ENCODE measurements around the gene RHBDL1. TPM values are rescaled to one million over a fixed set of nuclear protein-coding genes. Genes with fewer than 3 reads are reported as not detected.

RHBDL1 gene
- total and polyA plus RNA-seq, 9 of the 15 experiments (the other 6 are each of a cell fraction or from before 2014, with no cell fraction given): 0.03 to 5.6 (median 1.3) TPM; not detected in 1

DNA sequence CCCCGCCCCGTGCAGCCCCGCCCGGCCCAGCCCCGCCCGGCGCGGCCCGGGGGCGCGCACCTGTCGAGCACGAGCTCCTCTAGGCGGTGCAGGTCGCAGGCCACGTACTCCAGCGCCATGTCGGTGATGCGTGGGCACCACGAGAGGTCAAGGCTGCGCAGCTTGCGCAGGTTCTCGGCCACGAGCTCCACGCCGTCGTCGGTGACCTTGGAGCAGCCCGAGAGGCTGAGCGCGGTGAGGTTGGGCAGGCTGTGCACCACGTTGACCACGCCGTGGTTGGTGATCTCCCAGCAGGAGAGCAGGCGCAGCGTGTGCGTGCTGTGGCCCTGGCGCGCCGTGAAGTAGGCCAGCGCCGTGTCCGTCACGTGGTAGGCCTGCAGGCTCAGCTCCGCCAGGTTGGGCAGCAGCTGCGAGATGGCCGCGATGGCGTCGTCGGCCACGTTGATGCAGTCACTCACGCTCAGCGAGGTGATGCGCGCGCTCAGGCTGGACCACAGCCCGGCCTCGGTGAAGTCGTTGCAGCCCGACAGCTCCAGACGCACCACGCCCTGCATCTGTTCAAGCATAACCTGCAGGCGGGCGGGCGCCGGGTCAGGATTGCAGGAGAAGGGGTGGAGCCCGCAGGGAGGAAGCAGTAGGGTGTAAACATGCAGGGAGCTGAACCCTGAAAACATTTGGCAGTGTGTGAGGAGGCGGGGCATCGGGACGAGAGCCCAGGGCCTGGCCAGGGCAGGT is 20.1 kb downstream of the RHBDL1 start (continued):
- TF ChIP-seq MAFK (IDR thresholded peaks at IDR 0.05; ENCODE audit: low read length): no peak
- TF ChIP-seq ZNF347 (CRISPR knock-in tag; IDR thresholded peaks at IDR 0.05; ENCODE audit: low read depth): no peak
- TF ChIP-seq, protein P1, sequence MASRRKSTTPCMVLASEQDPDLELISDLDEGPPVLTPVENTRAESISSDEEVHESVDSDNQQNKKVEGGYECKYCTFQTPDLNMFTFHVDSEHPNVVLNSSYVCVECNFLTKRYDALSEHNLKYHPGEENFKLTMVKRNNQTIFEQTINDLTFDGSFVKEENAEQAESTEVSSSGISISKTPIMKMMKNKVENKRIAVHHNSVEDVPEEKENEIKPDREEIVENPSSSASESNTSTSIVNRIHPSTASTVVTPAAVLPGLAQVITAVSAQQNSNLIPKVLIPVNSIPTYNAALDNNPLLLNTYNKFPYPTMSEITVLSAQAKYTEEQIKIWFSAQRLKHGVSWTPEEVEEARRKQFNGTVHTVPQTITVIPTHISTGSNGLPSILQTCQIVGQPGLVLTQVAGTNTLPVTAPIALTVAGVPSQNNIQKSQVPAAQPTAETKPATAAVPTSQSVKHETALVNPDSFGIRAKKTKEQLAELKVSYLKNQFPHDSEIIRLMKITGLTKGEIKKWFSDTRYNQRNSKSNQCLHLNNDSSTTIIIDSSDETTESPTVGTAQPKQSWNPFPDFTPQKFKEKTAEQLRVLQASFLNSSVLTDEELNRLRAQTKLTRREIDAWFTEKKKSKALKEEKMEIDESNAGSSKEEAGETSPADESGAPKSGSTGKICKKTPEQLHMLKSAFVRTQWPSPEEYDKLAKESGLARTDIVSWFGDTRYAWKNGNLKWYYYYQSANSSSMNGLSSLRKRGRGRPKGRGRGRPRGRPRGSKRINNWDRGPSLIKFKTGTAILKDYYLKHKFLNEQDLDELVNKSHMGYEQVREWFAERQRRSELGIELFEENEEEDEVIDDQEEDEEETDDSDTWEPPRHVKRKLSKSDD (conservative IDR thresholded peaks at IDR 0.05; ENCODE audit: low read length): no peak
- no peak for TF ChIP-seq SMARCA4 (IDR thresholded peaks at IDR 0.05)
- TF ChIP-seq SRSF9 (IDR thresholded peaks at IDR 0.05; ENCODE audit: borderline replicate concordance, low read depth, low read length): no peak
- TF ChIP-seq, protein P2, sequence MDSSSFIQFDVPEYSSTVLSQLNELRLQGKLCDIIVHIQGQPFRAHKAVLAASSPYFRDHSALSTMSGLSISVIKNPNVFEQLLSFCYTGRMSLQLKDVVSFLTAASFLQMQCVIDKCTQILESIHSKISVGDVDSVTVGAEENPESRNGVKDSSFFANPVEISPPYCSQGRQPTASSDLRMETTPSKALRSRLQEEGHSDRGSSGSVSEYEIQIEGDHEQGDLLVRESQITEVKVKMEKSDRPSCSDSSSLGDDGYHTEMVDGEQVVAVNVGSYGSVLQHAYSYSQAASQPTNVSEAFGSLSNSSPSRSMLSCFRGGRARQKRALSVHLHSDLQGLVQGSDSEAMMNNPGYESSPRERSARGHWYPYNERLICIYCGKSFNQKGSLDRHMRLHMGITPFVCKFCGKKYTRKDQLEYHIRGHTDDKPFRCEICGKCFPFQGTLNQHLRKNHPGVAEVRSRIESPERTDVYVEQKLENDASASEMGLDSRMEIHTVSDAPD (CRISPR knock-in tag; IDR thresholded peaks at IDR 0.05): no peak
- no peak for TF ChIP-seq RBM34 (IDR thresholded peaks at IDR 0.05; ENCODE audit: borderline replicate concordance, insufficient read depth, low read length)
- TF ChIP-seq, protein P3, sequence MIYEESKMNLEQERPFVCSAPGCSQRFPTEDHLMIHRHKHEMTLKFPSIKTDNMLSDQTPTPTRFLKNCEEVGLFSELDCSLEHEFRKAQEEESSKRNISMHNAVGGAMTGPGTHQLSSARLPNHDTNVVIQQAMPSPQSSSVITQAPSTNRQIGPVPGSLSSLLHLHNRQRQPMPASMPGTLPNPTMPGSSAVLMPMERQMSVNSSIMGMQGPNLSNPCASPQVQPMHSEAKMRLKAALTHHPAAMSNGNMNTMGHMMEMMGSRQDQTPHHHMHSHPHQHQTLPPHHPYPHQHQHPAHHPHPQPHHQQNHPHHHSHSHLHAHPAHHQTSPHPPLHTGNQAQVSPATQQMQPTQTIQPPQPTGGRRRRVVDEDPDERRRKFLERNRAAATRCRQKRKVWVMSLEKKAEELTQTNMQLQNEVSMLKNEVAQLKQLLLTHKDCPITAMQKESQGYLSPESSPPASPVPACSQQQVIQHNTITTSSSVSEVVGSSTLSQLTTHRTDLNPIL (CRISPR knock-in tag; IDR thresholded peaks at IDR 0.05): no peak
- TF ChIP-seq ETS2 (tag; IDR thresholded peaks at IDR 0.05; ENCODE audit: borderline replicate concordance, poor library complexity, severe bottlenecking): no peak
- TF ChIP-seq, protein P4, sequence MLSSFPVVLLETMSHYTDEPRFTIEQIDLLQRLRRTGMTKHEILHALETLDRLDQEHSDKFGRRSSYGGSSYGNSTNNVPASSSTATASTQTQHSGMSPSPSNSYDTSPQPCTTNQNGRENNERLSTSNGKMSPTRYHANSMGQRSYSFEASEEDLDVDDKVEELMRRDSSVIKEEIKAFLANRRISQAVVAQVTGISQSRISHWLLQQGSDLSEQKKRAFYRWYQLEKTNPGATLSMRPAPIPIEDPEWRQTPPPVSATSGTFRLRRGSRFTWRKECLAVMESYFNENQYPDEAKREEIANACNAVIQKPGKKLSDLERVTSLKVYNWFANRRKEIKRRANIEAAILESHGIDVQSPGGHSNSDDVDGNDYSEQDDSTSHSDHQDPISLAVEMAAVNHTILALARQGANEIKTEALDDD (IDR thresholded peaks at IDR 0.05): no peak
- TF ChIP-seq ZNF668 (CRISPR knock-in tag; IDR thresholded peaks at IDR 0.05): no peak
- TF ChIP-seq RBM25 (IDR thresholded peaks at IDR 0.05; ENCODE audit: low read depth, low read length, severe bottlenecking): no peak
- TF ChIP-seq, protein P5, sequence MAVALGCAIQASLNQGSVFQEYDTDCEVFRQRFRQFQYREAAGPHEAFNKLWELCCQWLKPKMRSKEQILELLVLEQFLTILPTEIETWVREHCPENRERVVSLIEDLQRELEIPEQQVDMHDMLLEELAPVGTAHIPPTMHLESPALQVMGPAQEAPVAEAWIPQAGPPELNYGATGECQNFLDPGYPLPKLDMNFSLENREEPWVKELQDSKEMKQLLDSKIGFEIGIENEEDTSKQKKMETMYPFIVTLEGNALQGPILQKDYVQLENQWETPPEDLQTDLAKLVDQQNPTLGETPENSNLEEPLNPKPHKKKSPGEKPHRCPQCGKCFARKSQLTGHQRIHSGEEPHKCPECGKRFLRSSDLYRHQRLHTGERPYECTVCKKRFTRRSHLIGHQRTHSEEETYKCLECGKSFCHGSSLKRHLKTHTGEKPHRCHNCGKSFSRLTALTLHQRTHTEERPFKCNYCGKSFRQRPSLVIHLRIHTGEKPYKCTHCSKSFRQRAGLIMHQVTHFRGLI (CRISPR knock-in tag; IDR thresholded peaks at IDR 0.05): no peak
- TF ChIP-seq, protein P6, sequence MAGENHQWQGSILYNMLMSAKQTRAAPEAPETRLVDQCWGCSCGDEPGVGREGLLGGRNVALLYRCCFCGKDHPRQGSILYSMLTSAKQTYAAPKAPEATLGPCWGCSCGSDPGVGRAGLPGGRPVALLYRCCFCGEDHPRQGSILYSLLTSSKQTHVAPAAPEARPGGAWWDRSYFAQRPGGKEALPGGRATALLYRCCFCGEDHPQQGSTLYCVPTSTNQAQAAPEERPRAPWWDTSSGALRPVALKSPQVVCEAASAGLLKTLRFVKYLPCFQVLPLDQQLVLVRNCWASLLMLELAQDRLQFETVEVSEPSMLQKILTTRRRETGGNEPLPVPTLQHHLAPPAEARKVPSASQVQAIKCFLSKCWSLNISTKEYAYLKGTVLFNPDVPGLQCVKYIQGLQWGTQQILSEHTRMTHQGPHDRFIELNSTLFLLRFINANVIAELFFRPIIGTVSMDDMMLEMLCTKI (IDR thresholded peaks at IDR 0.05; ENCODE audit: partially characterized antibody): no peak

Data from K562 (cell line).